Mucosa of rectum (tissue), 2 donors: ENCODE data around the gene ARRDC2.

ENCODE experiments used
- H3K27ac ChIP-seq, 2 donors: one replicate each; pipeline ENCODE4 v1.7.0; 2013; ENCODE audit warnings: inconsistent platforms in 2 of 2, low read depth in 2 of 2, low read length in 2 of 2
- H3K27me3 ChIP-seq, 2 donors: one replicate each; pipeline ENCODE4 v1.7.0; 2013; ENCODE audit warnings: low read length in 2 of 2; ENCODE audit not compliant: control insufficient read depth in 2 of 2, insufficient read depth in 2 of 2
- H3K36me3 ChIP-seq, 2 donors: one replicate each; pipeline ENCODE4 v1.7.0; 2013; ENCODE audit warnings: low read length in 2 of 2; ENCODE audit not compliant: control insufficient read depth in 2 of 2, insufficient read depth in 2 of 2
- H3K4me1 ChIP-seq, 2 donors: one replicate each; pipeline ENCODE4 v1.7.0; 2013; ENCODE audit warnings: low read length in 2 of 2, mild to moderate bottlenecking in 1 of 2; ENCODE audit not compliant: control insufficient read depth in 2 of 2, insufficient read depth in 2 of 2
- H3K4me3 ChIP-seq, 2 donors: one replicate each; pipeline ENCODE4 v1.7.0; 2013; ENCODE audit warnings: low read length in 2 of 2
- H3K9ac ChIP-seq, 2 donors: one replicate each; pipeline ENCODE4 v1.7.0; 2013; ENCODE audit warnings: low read length in 2 of 2, low read depth in 1 of 2, mild to moderate bottlenecking in 1 of 2
- H3K9me3 ChIP-seq, 2 donors: one replicate each; pipeline ENCODE4 v1.7.0; 2013; ENCODE audit warnings: low read length in 2 of 2; ENCODE audit not compliant: control insufficient read depth in 2 of 2
- donor health status: healthy.
- donor health status: Normal muscosa, but diverticular disease.

Gene ARRDC2

DNA sequence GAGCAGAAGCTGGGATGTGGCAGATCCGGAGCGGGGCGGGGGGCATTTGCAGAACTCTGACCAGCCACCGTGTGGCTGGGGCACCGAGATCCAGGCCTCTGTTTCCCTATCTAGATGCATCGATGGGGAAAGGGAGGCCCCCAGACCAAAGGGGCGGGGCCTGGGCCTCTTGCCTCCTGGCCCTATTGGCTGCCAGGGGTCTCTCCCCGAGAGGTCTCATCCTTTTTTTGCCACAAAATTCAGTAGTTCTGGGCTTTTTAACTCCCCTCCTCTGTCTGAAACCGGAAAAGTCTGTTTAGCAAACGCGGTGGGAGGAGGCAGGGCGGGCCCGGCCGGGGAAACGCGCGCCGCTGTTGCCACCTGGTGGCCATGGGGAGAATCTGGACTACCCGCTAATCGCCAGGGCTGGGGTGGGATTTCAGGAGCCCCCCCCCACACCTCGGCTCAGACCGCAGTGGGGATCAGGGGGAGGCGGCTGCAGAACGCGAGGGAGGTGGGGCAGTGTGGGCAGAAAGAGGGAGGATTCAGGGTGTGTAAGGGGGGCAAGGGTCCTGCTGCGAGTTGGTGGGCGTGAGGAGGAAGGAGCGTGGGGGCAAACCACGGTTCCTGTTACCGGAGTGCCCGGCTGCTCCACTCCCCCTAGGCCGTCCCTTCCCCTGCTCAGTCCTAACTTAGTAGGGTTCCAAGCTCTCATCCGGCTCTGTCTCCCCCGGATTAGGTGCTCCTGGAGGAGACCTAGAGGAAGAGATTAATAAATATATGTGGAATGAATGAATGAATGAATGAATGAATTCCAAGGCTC lies 50.4 kb downstream of the ARRDC2 start:
- Histone ChIP-seq H3K9ac (peak overlapping the region; percentile 60 to 62), H3K9me3 (no peaks in the 10 kb centered on the region), H3K27ac (peak overlapping the region; percentile 55 to 70), H3K27me3 (no peaks in the 10 kb centered on the region), H3K4me3 (peak overlapping the region; percentile 40 to 44), H3K4me1 (peaks cover 9 to 10% of the 10 kb centered on the region in 2 donors), H3K36me3 (no peaks in the 10 kb centered on the region)

DNA sequence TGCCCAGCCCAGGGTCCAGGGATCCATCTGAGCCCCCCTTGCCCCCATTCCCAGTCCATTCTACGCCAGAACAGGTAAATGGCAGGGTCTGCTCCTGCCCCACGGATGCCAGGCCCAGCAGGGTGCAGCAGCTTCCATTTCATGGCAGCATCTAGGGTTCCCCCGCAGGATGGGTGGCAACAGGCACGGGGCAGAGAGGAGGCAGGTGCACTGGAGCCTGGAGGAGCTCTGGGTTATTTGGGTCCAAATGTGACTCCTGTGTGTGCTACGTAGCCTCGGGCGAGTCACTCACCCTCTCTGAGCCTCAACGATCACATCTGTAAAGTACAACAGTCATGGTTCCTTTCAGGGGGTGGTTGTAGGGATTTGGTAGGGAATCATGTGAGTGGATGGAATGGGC lies 51.3 kb downstream of the ARRDC2 start:
- peaks cover 9 to 10% of the 10 kb centered on the region in 2 donors for H3K4me1 ChIP-seq
- no peaks in the 10 kb centered on the region for H3K36me3 ChIP-seq
- no peaks in the 10 kb centered on the region for H3K9me3 ChIP-seq
- H3K27ac ChIP-seq, result no peak overlapping the region
- no peak overlapping the region for H3K9ac ChIP-seq
- H3K4me3 ChIP-seq, result no peak overlapping the region
- H3K27me3 ChIP-seq, result no peaks in the 10 kb centered on the region

DNA sequence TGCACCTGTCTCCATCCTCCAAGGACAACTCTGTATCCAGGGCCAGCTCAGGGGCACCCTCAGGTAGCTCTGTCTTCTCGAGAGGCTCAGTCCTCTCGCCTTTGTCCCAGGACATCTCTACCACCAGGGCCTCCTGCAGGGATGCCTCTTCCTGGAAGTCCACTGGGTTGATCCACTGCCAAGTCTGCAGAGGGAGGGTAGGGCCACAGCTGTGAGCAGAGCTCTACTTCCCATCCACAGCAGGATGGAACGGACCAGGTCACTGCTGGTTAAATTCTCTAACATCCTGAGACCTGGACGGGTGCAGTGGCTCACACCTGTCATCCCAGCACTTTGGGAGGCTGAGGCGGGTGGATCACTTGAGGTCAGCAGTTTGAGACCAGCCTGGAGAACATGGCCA lies 51.9 kb downstream of the ARRDC2 start:
- Histone ChIP-seq H3K4me1 (peaks cover 9 to 10% of the 10 kb centered on the region in 2 donors), H3K4me3 (no peak overlapping the region), H3K27me3 (no peaks in the 10 kb centered on the region), H3K9me3 (no peaks in the 10 kb centered on the region), H3K36me3 (no peaks in the 10 kb centered on the region), H3K9ac (no peak overlapping the region), H3K27ac (no peak overlapping the region)

DNA sequence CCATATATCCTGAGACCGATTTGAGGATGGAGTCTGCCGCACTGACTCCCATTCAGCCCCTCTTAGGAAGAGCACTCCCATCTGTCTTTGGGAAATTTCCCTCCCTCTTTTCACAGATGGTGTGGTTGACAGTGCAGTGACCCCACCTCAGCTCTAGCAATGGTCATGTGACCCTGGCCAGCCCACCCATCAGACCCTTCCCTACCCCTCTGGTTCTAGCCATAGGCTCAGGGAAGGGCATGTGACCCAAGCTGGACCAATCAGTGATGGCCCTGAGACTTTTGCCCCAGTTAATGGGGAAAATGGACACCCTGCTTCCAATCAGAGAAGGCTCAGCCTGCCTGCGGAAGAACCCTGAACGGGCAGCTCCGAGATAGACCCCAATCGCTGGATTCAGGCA lies 52.5 kb downstream of the ARRDC2 start:
- Histone ChIP-seq H3K9ac (no peak overlapping the region), H3K27ac (no peak overlapping the region), H3K4me1 (peaks cover 9 to 10% of the 10 kb centered on the region in 2 donors), H3K4me3 (no peak overlapping the region), H3K9me3 (no peaks in the 10 kb centered on the region), H3K36me3 (no peaks in the 10 kb centered on the region), H3K27me3 (no peaks in the 10 kb centered on the region)

DNA sequence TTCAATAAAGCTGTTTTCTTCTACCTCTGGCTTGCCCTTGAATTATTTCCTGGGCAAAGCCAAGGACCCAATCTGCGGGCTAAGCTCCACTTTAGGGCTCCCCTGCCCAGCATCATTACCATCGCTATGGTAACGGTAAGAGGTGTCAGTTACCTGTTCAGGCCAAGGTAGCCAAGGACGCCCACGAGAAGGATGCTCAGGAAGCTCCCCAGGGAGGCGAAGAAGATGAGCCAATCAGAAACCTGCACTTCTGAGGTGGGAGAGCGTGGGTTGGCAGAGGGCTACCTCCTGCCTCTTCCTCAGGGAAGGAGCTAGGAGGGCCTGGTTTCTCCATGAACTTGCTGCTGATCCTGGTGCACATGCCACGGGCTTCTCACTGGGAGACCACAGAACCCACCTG lies 54.1 kb downstream of the ARRDC2 start:
- H3K27me3 ChIP-seq, result no peaks in the 10 kb centered on the region
- H3K9me3 ChIP-seq, result no peaks in the 10 kb centered on the region
- peaks cover 9 to 10% of the 10 kb centered on the region in 2 donors for H3K4me1 ChIP-seq
- no peak overlapping the region for H3K4me3 ChIP-seq
- H3K27ac ChIP-seq, result no peak overlapping the region
- H3K9ac ChIP-seq, result no peak overlapping the region
- H3K36me3 ChIP-seq, result no peaks in the 10 kb centered on the region

DNA sequence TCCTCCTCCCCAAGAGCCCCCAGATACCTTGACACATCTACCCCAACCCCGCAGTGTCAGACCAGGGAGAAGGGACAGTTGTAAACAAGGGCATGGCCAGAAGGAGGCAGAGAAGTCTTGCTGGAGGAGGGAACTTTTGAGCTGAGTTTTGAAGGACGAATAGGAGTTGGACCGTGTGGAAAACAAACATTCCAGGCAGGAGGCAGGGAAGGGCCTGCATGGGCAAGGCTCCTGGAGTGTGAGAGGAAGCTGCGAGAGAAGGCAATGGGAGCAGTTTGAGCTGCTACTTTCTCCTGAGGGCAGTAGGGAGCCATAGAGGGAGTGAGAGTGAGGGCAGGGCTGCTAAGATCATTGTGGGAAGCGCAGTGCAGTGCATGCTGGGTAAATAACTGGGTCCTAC lies 55.5 kb downstream of the ARRDC2 start:
- Histone ChIP-seq H3K27me3 (no peaks in the 10 kb centered on the region), H3K36me3 (no peaks in the 10 kb centered on the region), H3K27ac (no peak overlapping the region), H3K4me3 (no peak overlapping the region), H3K4me1 (peaks cover 2% of the 10 kb centered on the region in 2 donors), H3K9me3 (no peaks in the 10 kb centered on the region), H3K9ac (no peak overlapping the region)
